GM18511 (cell line): Measurements from ENCODE around the gene PARP12.

Experiments used
- ATAC-seq: cut with Tn5 transposase; IDR thresholded peaks from one replicate; pipeline ENCODE4 v1.9.1; 2021; ENCODE audit warnings: mild to moderate bottlenecking, moderate library complexity; ENCODE audit not compliant: unreplicated experiment

PARP12 gene

DNA sequence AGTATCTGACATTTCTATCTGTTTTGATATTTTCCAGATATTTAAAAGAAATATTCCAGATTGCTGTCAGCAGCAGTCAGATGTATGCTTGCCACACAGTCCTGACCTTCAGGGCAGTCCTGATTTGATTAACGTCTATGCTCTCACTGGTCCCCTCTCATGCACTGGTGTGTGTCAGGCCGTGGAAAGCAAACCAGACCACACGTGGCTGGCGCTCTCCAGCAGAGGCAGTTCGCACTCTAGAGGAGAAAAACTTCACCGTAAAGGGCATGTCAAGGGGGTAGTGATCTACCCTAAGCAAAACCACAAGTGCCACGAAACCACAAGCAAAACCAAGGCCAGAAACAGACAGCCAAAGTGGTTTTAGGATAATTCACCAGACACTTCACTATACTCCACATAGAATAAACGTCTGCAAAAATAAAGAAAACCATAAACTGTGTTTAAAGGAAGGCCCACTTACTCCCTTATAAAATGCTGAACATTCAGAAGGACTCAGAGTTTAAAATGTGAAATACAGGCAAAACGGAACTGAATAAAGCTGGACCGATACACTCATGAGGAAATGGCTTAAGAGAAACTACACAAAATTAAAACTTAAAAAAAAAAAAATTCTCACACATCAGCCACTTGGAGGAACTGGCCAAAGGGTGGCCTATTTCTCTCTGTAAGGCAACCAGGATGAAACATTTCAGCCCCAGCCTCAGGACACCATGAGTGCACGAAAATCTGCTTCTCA is 26.4 kb downstream of the PARP12 start:
- ATAC-seq: peak; percentile 80

DNA sequence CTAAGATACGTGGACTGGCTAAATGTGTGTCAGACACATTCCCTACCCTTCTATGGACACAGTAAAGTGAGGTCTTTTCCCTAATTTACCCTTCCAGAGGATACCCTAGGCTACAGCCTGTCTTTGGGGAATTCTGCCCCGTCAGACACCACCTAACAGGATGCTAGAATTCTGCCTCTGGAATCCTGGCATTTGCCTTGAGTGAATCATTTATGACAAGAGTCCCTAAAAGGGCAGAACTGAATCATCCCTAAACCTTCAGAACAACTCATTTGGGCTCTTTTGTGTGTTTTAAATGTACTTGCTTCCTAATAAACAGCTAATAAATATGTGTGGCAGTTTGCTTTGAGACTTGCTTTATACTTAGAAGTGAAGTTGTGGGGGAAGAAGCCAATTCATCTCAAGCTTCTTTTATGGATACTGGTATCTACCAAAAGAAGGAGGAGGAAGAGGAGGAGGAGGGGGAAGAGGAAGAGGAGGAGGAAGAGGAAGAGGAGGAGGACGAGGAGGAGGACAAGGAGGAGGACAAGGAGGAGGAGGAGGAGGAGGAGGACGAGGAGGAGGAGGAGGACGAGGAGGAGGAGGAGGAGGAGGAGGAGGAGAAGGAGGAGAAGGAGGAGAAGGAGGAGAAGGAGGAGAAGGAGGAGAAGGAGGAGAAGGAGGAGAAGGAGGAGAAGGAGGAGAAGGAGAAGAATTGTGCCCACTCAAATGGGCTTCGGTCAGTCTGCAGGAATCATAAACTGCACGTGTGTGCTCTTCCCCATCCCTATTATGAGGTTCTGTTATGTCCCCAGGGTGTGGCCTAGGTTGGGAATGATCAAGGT is 27.1 kb downstream of the PARP12 start:
- no peak for ATAC-seq

DNA sequence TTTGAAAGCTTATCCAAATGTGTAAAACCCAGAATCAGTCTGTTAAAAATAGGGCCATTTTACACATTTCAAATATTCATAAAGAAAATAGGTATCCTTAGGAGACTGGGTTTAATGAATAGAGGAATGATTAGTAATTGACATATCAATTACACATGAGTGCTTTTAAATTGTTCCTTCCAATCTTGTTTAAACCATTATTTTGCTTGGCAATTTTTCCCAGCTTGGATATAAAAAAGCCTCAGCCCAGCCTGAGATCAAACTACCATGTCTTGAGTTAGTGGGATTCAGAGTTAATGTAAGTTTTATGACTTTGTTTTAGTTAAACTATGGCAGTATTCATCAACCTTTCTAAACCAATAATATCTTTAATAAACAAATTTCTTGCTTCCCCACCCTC is 28.3 kb downstream of the PARP12 start:
- no peak for ATAC-seq

DNA sequence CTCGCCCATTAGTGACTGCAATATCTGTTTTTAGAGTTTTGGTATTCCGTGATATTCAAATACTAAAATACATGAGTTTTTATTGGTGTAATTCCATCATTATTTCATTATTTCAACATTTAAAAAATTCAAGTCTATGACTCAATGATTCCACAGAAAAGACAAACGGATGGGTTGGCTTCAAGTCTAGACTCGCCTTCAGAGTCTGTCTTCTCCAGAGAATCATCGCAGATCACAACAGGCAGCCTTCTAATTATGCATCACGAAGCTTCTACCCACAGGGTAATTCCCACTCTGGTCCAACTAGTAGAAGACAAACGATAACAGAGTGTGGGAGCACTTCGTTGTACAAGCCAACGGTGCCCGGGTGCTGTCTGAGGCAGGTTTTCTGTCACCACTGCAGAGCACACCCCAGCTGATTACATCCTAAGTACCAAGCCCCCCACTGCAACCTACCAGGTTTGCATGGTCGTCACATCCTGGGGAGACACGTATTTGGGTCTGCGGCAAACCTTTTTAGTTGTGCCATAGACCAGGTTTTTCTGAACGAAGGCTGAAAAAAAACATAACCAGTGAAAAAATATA is 28.9 kb downstream of the PARP12 start:
- ATAC-seq: no peak

DNA sequence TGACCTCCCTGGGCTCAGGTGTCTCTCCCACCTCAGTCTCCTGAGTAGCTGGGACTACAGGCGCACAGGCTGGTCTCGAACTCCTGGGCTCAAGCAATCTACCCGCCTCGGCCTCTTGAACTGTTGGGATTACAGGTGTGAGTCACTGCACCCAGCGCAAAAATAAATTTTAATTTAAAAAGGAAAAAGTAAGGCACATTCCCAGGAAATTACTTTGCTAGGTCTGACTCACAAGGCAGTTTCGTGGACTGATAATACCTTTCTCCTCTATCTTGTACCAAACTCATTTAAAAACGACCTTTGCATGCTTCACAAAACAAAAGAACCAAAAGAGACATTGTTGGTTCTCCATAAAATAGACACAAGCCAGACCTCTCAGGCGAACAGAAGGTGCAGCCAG is 29.7 kb downstream of the PARP12 start:
- no peak for ATAC-seq

DNA sequence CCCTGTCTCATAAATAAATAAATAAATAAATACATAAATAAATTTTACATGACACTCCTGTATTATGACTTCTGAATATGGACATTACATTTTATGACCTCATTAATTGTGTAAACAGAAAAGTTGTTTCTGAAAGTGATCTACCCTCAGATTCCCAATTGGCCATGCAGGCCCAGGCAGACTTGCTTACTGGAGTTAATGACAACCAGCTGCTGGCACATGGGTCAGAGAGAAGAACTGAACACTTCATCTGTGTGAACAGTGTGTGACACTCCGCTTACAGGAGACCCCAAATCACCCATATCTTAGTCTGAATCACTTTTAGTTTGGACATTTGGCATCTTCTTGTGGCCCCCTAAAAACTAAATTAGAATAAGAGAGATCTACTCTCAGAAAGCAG is 31.4 kb downstream of the PARP12 start:
- no peak for ATAC-seq

DNA sequence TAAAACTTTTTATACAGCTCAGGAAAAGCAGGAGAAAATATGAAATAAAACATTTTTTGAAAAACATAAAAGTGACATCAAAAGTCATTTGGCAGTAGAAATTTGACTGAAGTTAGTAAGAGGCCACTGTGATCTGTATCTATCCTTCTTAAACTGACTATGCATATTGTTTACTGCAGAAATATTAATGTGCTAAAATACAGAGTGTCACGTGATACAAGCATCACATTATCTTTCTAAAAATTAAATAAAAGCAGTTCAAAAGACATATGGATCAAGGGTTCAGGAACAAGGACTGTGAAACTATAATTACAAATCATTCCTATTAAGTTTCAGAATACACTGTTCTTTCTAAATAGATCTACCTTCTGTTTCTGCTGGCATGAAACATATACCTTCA is 33.7 kb downstream of the PARP12 start:
- no peak for ATAC-seq

DNA sequence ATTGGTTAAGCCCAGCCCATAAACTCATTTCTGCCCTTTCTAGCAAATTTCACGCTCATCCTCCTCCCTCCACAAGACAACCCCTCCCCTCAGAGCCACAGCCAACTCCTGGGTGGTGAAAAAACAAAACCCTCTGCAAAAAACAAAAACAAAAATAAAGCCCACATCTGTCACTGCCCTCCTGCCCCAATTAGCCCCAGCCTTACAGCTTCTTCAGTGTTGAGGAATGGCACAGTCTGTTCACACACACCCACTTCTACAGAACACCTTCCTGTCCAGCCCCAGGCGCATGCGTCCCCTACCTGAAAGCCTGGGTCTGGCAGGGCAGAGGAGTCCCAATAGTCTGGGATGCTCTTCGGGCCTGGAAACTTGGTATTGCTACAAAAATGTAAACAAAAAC is 34.4 kb downstream of the PARP12 start:
- ATAC-seq: no peak

DNA sequence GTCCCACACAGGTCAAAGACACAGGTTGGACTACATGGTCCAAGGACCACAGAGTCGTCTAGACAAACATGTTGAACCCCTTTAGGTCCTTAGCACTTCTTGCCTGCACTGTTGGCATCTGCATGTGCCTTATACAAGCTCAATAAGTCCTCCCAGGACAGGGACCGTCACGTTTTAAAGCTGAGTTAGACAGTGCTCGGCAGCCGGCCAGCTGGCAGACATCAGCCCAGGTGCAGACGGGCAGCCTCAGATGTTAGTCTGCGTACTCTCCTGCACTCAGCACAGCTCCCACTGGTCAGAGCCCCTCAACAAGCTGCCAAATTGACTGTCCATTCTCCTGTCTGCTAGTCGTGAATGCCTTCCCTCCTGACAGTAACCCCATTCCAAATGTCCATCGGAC is 34.9 kb downstream of the PARP12 start:
- ATAC-seq: no peak

DNA sequence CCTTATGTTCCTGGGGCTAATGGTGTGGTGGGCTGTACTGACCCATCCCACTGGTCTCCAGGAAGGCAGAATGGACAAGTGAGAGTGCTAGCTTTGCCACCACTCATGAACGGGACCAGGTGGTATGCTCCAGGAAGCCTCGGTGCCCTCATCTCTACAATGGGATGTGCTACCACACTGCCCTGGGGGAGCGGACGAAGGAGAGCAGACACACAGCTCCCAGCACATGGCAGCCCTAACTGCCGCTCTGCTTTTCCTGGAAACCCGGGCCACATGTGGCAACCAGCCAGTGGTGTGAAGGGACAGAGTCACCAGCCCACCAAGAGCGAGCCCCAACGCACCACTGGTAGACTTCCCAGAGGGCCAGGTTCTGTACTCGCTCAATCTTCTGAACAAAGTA is 35.8 kb downstream of the PARP12 start:
- ATAC-seq: no peak

DNA sequence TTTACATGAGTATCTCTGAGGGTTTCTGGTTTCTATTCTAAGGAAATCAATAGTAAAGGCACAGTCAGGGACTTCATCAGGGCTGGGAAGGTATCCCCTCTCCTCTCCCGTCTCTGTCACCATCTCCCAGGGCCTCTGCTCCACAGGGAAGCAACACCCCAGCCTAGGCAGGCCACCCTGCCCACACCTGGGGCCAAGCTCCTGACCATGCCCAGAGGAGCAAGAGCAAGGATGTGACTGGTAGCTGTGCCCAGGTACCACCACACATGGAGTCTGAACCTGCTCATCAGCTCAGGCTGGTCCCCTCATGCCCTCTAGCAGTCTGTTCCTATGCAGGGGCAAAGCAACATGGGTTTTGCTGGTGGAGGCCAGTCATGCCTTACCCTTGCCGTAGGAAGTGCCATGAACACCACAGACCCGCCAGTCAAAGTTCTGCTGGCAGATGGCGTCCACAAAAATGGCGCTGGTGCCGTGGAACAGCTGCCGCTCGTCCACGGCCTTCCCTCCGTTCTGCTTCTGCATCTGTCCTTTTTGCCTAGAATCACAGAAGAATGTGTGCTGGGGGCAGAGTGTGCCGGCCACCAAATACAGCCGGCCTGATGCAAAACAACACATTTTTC is 36.8 kb downstream of the PARP12 start:
- no peak for ATAC-seq

DNA sequence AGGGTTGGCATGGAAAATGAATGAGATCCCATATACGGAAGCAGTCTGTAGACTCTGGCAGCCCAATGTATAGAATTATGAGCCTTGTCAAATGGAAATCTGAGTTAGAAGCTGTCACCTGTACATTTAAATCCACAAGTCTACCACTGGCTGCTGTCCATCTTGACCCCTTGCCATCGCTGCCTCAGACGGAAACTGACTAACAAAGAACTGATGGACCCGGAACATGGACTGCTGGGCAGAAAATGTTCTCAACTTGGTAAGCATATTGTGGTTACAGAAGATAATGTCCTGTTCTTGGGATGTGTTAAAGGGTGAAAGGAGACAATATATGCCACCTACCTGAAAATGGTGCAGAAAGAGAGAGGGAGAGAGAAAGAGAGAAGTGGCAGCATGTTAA is 37.5 kb downstream of the PARP12 start:
- ATAC-seq: no peak

DNA sequence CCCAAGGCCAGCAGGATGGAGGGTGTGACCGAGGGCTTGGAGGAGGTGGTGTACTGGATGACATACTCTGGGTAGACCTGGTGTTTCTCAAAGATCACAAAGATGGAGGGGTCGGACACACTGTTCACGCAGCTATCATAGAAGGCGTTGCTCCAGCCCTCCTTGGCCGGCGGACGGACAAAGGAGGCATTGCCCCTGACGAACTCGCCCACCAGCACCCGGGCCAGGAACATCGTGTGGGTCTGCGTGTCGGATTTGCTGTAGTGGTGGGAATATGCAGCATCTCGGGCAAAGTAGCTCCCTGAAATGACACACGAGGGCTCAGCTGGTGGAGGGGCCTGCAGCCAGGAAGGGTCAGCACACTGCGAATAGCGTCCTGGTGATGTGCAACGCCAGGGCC is 38.2 kb downstream of the PARP12 start:
- ATAC-seq: no peak

DNA sequence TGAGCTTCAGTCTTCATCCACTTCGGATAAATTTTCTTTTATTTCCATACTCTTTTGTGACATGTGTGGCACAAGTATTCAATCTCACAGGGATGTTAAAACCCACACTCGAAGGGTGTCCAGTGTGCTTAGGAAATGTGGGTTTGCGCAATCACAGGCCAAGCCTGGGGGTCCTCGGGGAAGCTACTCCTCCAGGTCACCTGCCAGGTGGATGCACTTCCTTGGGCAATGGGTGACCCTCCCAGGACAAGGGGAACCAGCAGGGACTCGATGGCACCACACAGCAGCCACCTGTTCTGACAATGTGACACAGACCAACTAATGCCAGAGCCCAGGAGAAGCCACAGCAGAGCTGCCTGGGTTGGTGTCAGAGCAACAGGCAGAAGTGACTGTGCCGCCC is 39.0 kb downstream of the PARP12 start:
- no peak for ATAC-seq

DNA sequence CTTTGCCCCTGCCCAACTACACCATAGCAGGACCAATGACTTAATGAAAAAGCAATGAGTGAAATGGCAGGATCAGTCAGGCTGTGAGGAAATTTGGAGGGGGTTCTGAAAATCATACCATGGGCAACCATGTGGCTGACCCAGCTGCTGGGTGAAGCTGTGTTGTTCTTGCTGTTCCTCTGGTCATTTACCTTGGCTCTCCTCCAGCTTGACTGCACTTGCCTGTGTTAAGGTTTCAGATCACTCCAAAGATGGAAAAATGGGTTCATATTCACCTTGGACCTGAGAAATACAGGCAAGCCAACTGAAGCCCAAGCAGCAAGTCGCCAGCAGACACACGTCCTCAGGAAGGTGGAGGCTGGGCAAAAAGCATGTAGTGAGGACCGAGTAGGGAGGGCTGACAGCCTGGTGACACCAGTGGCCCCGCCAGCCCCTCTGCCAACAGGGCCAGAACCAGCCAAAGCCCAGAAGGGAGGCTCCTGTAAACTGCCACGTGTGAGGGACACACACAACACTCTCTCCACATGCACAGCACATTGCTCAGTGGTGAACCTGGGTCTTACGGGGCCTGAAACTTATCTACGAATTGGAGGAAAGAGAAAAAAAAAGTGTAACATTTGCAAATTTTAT is 40.1 kb downstream of the PARP12 start:
- no peak for ATAC-seq

DNA sequence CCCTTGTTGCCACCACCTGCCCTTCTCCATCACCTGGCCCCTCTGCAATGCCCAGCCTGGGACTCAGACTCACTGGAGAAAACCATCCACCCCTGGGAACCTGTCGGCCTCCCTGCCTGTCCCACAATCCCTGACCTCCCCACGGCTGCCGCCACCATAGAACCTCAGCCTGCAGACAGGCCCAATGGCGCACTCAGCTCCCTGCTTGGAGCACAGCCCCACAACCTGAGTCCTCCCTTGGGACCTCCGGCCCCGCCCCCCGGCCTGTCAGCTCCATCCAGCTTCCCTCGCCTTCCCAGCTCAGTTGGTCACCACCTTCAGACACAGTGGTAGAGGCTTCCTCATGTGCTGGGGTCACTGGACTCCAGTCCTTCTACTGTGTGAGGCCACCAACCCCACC is 41.1 kb downstream of the PARP12 start:
- ATAC-seq: no peak

DNA sequence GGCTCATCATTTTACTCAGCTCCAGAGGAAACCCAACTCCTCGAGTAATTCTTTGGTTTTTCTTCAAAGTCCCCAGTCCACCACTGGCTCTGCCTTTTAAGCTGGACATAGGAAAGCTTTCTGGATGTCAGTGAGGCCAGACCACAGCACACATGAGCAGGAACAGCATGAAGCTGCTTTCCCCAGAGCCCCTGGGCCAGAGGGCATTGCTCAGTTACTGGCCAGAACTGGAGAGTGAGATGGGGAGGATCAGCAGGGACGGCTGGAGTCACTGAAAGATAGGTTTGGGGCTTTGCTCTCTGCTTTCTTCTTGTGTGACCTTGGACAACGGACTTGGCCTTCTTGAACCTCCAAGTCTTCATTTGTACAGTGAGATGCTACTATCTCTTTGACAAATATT is 43.1 kb downstream of the PARP12 start:
- ATAC-seq: no peak

DNA sequence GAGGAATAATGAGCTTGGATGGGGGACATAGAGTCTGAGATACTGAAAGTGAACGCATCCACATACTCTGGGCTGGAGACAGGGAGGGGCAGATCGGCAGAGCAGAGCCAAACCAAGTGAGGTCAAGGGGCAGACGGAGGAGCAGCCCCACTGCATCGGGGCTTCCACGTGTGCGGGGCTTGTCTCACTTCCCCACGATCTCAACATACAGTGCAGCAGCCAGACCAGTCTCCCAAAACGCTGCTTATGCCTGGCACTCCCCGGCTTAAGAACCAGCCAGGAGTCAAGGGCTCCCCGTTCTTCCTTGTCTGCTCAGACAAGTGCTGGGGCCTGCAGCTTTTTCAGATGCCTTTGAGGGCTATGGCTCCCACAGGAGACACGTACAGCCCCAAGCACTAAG is 43.6 kb downstream of the PARP12 start:
- ATAC-seq: no peak

DNA sequence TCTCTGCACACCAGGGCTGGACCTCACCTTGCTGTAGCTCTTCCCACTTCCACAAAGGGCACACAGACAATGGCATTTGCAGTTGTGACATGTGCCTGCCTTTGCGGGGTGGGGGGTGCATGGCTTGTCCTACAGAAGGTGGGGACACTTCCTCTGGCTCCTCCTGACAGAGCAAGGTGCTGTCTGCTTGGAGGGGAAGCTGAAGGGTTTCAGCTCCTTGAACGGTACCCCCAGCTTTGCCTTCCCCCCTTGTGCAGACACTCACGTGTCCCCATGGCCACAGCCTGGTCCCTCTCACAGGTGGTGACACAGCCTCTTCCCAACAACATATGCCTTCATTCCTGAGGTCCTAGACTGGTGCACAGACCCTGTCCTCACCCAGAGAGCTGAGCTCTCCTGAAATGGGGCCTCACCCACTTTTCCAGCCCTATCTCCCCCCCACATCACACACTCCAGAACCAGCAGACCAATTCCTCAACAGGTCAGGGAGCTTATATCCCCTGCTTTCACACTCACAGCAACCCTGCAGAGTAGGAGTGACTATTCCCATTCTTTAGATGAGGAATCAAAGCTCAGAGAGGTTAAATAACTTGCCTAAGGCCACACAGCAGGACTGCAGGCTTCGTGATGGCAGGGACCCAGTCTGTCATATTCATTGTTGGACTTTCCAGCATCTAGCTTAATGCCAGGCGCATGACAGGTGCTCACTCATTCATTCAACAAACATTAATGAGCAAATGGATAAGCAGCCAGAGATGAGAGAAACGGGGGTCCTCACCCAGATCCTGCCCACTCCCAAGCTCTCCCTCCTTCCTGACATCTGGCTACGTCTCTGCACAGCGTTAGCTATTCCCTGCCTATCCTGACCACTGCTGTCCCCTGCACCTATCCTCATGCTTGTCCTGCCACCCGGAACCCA is 44.4 kb downstream of the PARP12 start:
- ATAC-seq: no peak

DNA sequence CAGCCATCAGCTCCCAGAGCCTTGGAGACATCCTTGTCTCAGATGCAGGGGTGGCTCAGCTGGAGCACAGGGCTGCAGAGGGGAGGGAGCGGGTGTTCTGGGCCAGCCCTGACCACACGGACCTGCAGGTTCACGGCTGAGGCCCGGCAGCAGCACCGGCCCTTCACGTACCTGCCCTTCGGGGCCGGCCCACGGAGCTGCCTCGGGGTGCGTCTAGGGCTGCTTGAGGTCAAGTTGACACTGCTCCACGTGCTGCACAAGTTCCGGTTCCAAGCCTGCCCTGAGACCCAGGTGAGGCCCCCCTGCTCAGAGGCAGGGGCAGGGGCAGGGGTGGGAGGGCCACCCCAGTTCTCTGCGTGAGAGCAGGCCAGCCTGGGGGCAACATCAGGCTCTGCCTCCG is 45.2 kb downstream of the PARP12 start:
- ATAC-seq: no peak
